Right lobe of liver (tissue), 6 donors: Measurements from ENCODE around the gene ISYNA1. TPM values are rescaled to one million over a fixed set of nuclear protein-coding genes. Genes with fewer than 3 reads are reported as not detected.

Experiments
- ATAC-seq, 4 donors: fragments of 200-7000 bp; cut with Tn5 transposase; one replicate each; pipeline ENCODE4 v1.9.1; 2020; ENCODE audit warnings: mild to moderate bottlenecking in 4 of 4, moderate library complexity in 4 of 4
- DNase-seq, 3 donors: peaks; one replicate each; pipeline ENCODE4 v3.0.0-alpha.2; 2020
- H3K27ac ChIP-seq, 3 donors: fragments of 200-600 bp; one replicate each; pipeline ENCODE4 v1.8.0; 2022
- H3K27me3 ChIP-seq, 2 donors: fragments of 200-600 bp; one replicate each; pipeline ENCODE4 v1.8.0; 2022
- H3K36me3 ChIP-seq, 4 donors: fragments of 200-600 bp; sonication (generic) in 1 of 4; one replicate each; pipeline versions ENCODE4 v1.5.1 to v1.8.0; 2017 to 2022; ENCODE audit warnings: control low read depth in 1 of 4
- H3K4me1 ChIP-seq, 4 donors: fragments of 200-600 bp; sonication (generic) in 1 of 4; one replicate each; pipeline versions ENCODE4 v1.5.1 to v1.8.0; 2017 to 2022; ENCODE audit warnings: control low read depth in 1 of 4
- H3K4me3 ChIP-seq, 3 donors: fragments of 200-600 bp; one replicate each; pipeline ENCODE4 v1.8.0; 2022
- H3K9me3 ChIP-seq, 4 donors: fragments of 200-600 bp; sonication (generic) in 1 of 4; one replicate each; pipeline versions ENCODE4 v1.5.1 to v1.8.0; 2017 to 2022; ENCODE audit warnings: control low read depth in 1 of 4
- CTCF ChIP-seq, 4 donors: fragments of 200-600 bp in 3 of 4; fragments of 450-650 bp in 1 of 4; IDR thresholded peaks; one replicate each; pipeline versions ENCODE4 v1.5.1 to v1.8.0; 2016 to 2022; ENCODE audit warnings: antibody characterized with exemption in 4 of 4, mild to moderate bottlenecking in 2 of 4
- POLR2A ChIP-seq: fragments of 450-650 bp; IDR thresholded peaks from one replicate; pipeline ENCODE4 v1.6.1; 2017; ENCODE audit warnings: antibody characterized with exemption, mild to moderate bottlenecking
- WGBS: methylation state at CpG from one replicate; pipeline ENCODE4 v1.1.6; 2018; ENCODE audit warnings: low coverage, low lambda C conversion rate; ENCODE audit not compliant: insufficient coverage; ENCODE audit errors: missing lambda C conversion rate; 5-methylcytosine and 5-hydroxymethylcytosine counted together
- intact Hi-C, 2 donors: fragments of 100-400 bp; cut with DNase I; formaldehyde crosslinking; loops; one replicate each; pipeline versions ENCODE4 v1.11.2 to v1.14.1; 2022
- total RNA-seq, 6 experiments: library from RNA; depleted of rRNA in 2 of 6; stranded (reverse); fragments of >200 nt in 2 of 6; fragmentation: NEBNext Ultra II Directional in 3 of 6; extraction: Animal tissue kit (Norgen Biotek cat#: 25700) in 3 of 6; gene quantifications; one replicate each; pipeline versions ENCODE4 v1.1.0 to v1.2.4, GENCODE V29; 2016 to 2023
- donor health status: DM: no; HTN: yes; CAD: no.
- donor health status: DM: no; HTN: no; CAD: no.
- donor health status: DM: no; HTN: no; CAD: no.
- donor health status: DM: no; HTN: yes; CAD: no.
- donor health status: DM: no; HTN: yes; CAD: no.

ISYNA1 gene
- total RNA-seq, 6 experiments from 2014 or later: 6.5 to 8.3 (median 7.8) TPM

GRCh38 chr19:18453269-18454024 lies 15.5 kb upstream of the ISYNA1 start:
- H3K4me3 ChIP-seq: no peak overlapping the region
- H3K4me1 ChIP-seq: no peaks in the 10 kb centered on the region
- no peaks in the 10 kb centered on the region for H3K9me3 ChIP-seq
- WGBS: 62% methylated on average over 8 of the region's 10 CpGs
- no peak for ATAC-seq
- TF ChIP-seq CTCF (IDR thresholded peaks at IDR 0.05) (no peak), POLR2A (no peak)
- intact Hi-C loops: loop anchor here (10.0 kb wide), 2 partner anchors 61 to 121 kb away; partner anchors contain the start of gene UBA52 (in 1 of the 2)
- H3K27me3 ChIP-seq: no peaks in the 10 kb centered on the region
- no peak for DNase-seq
- H3K36me3 ChIP-seq: peaks cover 10 to 51% (median 17%) of the 10 kb centered on the region in 4 donors
- no peak overlapping the region for H3K27ac ChIP-seq

- H3K27me3 ChIP-seq: no peaks in the 10 kb centered on the region
- H3K4me3 ChIP-seq: no peak overlapping the region
- H3K27ac ChIP-seq: no peak overlapping the region
- H3K9me3 ChIP-seq: no peaks in the 10 kb centered on the region
- peaks cover 0 to 2% (median 0%) of the 10 kb centered on the region in 4 donors for H3K4me1 ChIP-seq
- no peak for DNase-seq
- peaks cover 10 to 48% (median 17%) of the 10 kb centered on the region in 4 donors for H3K36me3 ChIP-seq
- 75% methylated on average over 2 of the region's 3 CpGs for WGBS
- TF ChIP-seq POLR2A: no peak
- TF ChIP-seq CTCF (IDR thresholded peaks at IDR 0.05): no peak
- intact Hi-C loops: loop anchor here (10.0 kb wide), 2 partner anchors 62 to 122 kb away; partner anchors contain the start of gene UBA52 (in 1 of the 2)
- no peak for ATAC-seq
Measured at GRCh38 chr19:18452386-18452785, 14.5 kb upstream of the ISYNA1 start.

- DNase-seq (peak; percentile 81 to 84 (median 84)), ATAC-seq (peak; percentile 77 to 86 (median 82))
- H3K27me3 ChIP-seq: no peaks in the 10 kb centered on the region
- H3K27ac ChIP-seq: no peak overlapping the region
- peaks cover 10 to 48% (median 20%) of the 10 kb centered on the region in 4 donors for H3K36me3 ChIP-seq
- no peaks in the 10 kb centered on the region for H3K9me3 ChIP-seq
- intact Hi-C loops: loop anchor here (10.0 kb wide), 2 partner anchors 64 to 124 kb away; partner anchors contain the start of gene UBA52 (in 1 of the 2)
- no peak overlapping the region for H3K4me3 ChIP-seq
- TF ChIP-seq CTCF (IDR thresholded peaks at IDR 0.05) (peak; percentile 97 to 99 (median 98)), POLR2A (no peak)
- peaks cover 0 to 12% (median 4%) of the 10 kb centered on the region in 4 donors for H3K4me1 ChIP-seq
- 2% methylated on average over 6 of the region's 26 CpGs for WGBS
Measured at GRCh38 chr19:18450931-18451836, 13.3 kb upstream of the ISYNA1 start.
